ENCODE results near the gene KIFC1. TPM values are rescaled to one million over a fixed set of nuclear protein-coding genes. Genes with fewer than 3 reads are reported as not detected.

The KIFC1 gene
- total and polyA plus RNA-seq, 9 of the 15 experiments (the other 6 are each of a cell fraction or from before 2014, with no cell fraction given): 1.3 to 95.2 (median 76.9) TPM

- TF ChIP-seq NFATC3 (IDR thresholded peaks at IDR 0.05) (peak; percentile 66; the same call in 1 of the 2 replicates), ZBTB7A (IDR thresholded peaks at IDR 0.05; ENCODE audit: borderline replicate concordance, control insufficient read depth, low read depth, low read length) (no peak), ELF4 (CRISPR knock-in tag; IDR thresholded peaks at IDR 0.05) (no peak), SNIP1 (IDR thresholded peaks at IDR 0.05; ENCODE audit: low read depth) (no peak), ZNF561 (CRISPR knock-in tag; conservative IDR thresholded peaks at IDR 0.05) (no peak), ZFP91 (CRISPR knock-in tag; IDR thresholded peaks at IDR 0.05) (no peak), ZNF512 (tag; IDR thresholded peaks at IDR 0.05) (no peak), NEUROD1 (IDR thresholded peaks at IDR 0.05; ENCODE audit: borderline replicate concordance, low read depth, low read length, partially characterized antibody) (no peak), MCM3 (IDR thresholded peaks at IDR 0.05) (no peak), BCOR (IDR thresholded peaks at IDR 0.05) (no peak), ZNF507 (tag; conservative IDR thresholded peaks at IDR 0.05) (no peak), PHF21A (IDR thresholded peaks at IDR 0.05; ENCODE audit: borderline replicate concordance, low read depth) (no peak), ZFP36 (IDR thresholded peaks at IDR 0.05; ENCODE audit: low read depth, low read length, partially characterized antibody) (no peak), SIX5 (IDR thresholded peaks at IDR 0.05; ENCODE audit: borderline replicate concordance in 1 of 2, insufficient read depth in 1 of 2, low read depth in 1 of 2, low read length in 2 of 2) (no peak), SMAD1 (IDR thresholded peaks at IDR 0.05; ENCODE audit: low read depth, low read length, partially characterized antibody) (no peak), RAD51 (IDR thresholded peaks at IDR 0.05; ENCODE audit: borderline replicate concordance, low read depth) (peak; percentile 57; the same call in 1 of the 2 replicates), NUFIP1 (IDR thresholded peaks at IDR 0.05; ENCODE audit: partially characterized antibody) (peak; percentile 77), BDP1 (IDR thresholded peaks at IDR 0.05; ENCODE audit: insufficient read depth, insufficient read length) (no peak), RBM39 (optimal IDR thresholded peaks at IDR 0.05; ENCODE audit: low read depth, low read length) (peak; percentile 67), HMG20B (CRISPR knock-in tag; IDR thresholded peaks at IDR 0.05) (no peak), SMC3 (conservative IDR thresholded peaks at IDR 0.05; ENCODE audit: insufficient read depth, low read depth, low read length) (no peak), SIN3B (IDR thresholded peaks at IDR 0.05; ENCODE audit: low read depth) (0 out of 2 replicates have a peak, but pooled peaks have one; percentile 30), ZNF76 (CRISPR knock-in tag; IDR thresholded peaks at IDR 0.05; ENCODE audit: borderline replicate concordance) (0 out of 2 replicates have a peak, but pooled peaks have one; percentile 9), RB1 (IDR thresholded peaks at IDR 0.05; ENCODE audit: low read depth) (no peak), SNRNP70 (optimal IDR thresholded peaks at IDR 0.05; ENCODE audit: low read depth, low read length) (no peak), ELK1 (CRISPR knock-in tag; IDR thresholded peaks at IDR 0.05) (no peak), NFRKB (IDR thresholded peaks at IDR 0.05; ENCODE audit: low read depth) (peak; percentile 77)
These were observed 801 bp upstream of the KIFC1 start (continued) for GRCh38 chr6:33390767-33391277.
